ENCODE measurements around the gene CXCL5. TPM values are rescaled to one million over a fixed set of nuclear protein-coding genes. Genes with fewer than 3 reads are reported as not detected.

The CXCL5 gene
- total RNA-seq, 3 donors from 2014 or later, result 0.15 TPM; not detected in 2

DNA sequence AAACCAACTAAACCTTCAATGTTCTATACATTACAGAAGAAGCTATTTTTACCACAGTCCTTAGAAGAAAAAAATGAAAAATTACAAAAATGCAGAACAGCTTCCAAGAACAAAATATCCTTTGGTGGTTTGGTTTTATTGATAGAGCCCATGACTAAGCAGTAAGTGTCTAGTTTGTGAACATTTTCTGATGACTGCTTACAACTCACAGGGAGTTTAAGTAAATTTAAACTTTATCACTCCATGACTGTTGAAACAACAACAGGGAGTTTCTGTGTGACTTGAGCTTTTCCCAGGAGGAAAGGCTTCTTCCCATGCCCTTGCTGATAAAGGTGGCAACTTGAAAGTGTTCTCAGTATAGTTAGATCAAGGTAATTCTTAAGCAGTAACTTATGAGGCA lies 19.6 kb downstream of the CXCL5 start:
- TF ChIP-seq CTCF (IDR thresholded peaks at IDR 0.05) (no peak), POLR2A (IDR thresholded peaks at IDR 0.05) (no peak), POLR2AphosphoS5 (IDR thresholded peaks at IDR 0.05) (no peak)
- no peak overlapping the region for H3K4me3 ChIP-seq
- H3K27me3 ChIP-seq, result no peaks in the 10 kb centered on the region
- peaks cover 10 to 14% of the 10 kb centered on the region in 2 donors for H3K9me3 ChIP-seq
- no peak overlapping the region for H3K27ac ChIP-seq
- DNase-seq (ENCODE audit: low spot score in 2 of 2), result no peak
- no peaks in the 10 kb centered on the region for H3K4me1 ChIP-seq
- no peaks in the 10 kb centered on the region for H3K36me3 ChIP-seq
- intact Hi-C loops (cut with DNase I; ENCODE audit: low total_unique reads), result no loop called here

GRCh38 chr4:73976716-73977115 lies 21.8 kb downstream of the CXCL5 start:
- H3K36me3 ChIP-seq, result no peaks in the 10 kb centered on the region
- no peak for TF ChIP-seq POLR2AphosphoS5 (IDR thresholded peaks at IDR 0.05)
- no peak for TF ChIP-seq POLR2A (IDR thresholded peaks at IDR 0.05)
- no peak for TF ChIP-seq CTCF (IDR thresholded peaks at IDR 0.05)
- no peaks in the 10 kb centered on the region for H3K4me1 ChIP-seq
- peaks cover 14 to 22% of the 10 kb centered on the region in 2 donors for H3K9me3 ChIP-seq
- no peak overlapping the region for H3K27ac ChIP-seq
- no peak for DNase-seq (ENCODE audit: low spot score in 2 of 2)
- H3K27me3 ChIP-seq, result no peaks in the 10 kb centered on the region
- no peak overlapping the region for H3K4me3 ChIP-seq
- intact Hi-C loops (cut with DNase I; ENCODE audit: low total_unique reads), result no loop called here

DNA sequence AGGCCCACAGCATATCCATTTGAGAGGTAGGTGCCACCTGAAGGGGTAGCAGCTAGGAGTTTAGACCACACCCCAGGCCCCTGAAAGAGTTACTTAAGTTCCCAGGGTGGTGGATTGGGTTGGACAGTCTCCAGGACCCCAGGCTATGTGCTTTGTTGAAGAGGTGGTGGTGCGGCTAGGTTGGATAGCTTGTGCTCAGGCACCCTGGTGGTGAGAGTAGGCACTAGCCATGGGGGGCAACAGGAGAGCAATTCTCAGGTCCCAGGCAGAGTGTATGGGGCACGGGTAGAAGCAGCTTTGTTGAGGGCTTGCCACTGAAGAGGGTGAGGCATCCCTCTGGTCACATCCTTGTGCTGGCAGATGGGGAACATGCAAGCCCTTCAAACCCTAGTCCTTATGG lies 22.3 kb downstream of the CXCL5 start:
- intact Hi-C loops (cut with DNase I; ENCODE audit: low total_unique reads), result no loop called here
- peaks cover 14 to 27% of the 10 kb centered on the region in 2 donors for H3K9me3 ChIP-seq
- no peak for DNase-seq (ENCODE audit: low spot score in 2 of 2)
- H3K4me1 ChIP-seq, result no peaks in the 10 kb centered on the region
- H3K36me3 ChIP-seq, result no peaks in the 10 kb centered on the region
- H3K4me3 ChIP-seq, result no peak overlapping the region
- no peak overlapping the region for H3K27ac ChIP-seq
- TF ChIP-seq POLR2A (IDR thresholded peaks at IDR 0.05), result no peak
- TF ChIP-seq CTCF (IDR thresholded peaks at IDR 0.05), result no peak
- TF ChIP-seq POLR2AphosphoS5 (IDR thresholded peaks at IDR 0.05), result no peak
- H3K27me3 ChIP-seq, result no peaks in the 10 kb centered on the region

- Histone ChIP-seq H3K36me3 (no peaks in the 10 kb centered on the region), H3K9me3 (peaks cover 14 to 37% of the 10 kb centered on the region in 2 donors), H3K4me3 (no peak overlapping the region), H3K4me1 (no peaks in the 10 kb centered on the region), H3K27me3 (no peaks in the 10 kb centered on the region), H3K27ac (no peak overlapping the region)
- no peak for DNase-seq (ENCODE audit: low spot score in 2 of 2)
- TF ChIP-seq POLR2AphosphoS5 (IDR thresholded peaks at IDR 0.05) (no peak), CTCF (IDR thresholded peaks at IDR 0.05) (no peak), POLR2A (IDR thresholded peaks at IDR 0.05) (no peak)
- intact Hi-C loops (cut with DNase I; ENCODE audit: low total_unique reads), result no loop called here
Measured at GRCh38 chr4:73974352-73974751, 24.1 kb downstream of the CXCL5 start.

DNA sequence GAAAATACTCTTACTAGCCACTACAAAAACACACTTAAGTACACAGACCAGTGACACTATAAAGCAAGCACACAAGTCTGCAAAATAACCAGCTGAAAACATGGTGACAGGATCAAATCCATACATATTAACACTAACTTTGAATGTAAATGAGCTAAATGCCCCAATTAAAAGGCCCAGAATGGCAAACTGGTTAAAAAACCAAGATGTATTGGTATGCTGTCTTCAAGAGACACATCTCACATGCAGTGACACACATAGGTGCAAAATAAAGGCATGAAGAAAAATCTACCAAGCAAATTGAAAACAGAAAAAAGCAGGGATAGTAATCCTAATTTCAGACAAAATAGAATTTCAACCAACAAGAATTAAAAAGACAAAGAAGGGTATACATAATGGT lies 27.5 kb downstream of the CXCL5 start:
- Histone ChIP-seq H3K4me1 (no peaks in the 10 kb centered on the region), H3K9me3 (peaks cover 14 to 37% of the 10 kb centered on the region in 2 donors), H3K36me3 (no peaks in the 10 kb centered on the region), H3K27me3 (no peaks in the 10 kb centered on the region), H3K4me3 (no peak overlapping the region), H3K27ac (no peak overlapping the region)
- no peak for DNase-seq (ENCODE audit: low spot score in 2 of 2)
- intact Hi-C loops (cut with DNase I; ENCODE audit: low total_unique reads), result no loop called here
- no peak for TF ChIP-seq POLR2A (IDR thresholded peaks at IDR 0.05)
- no peak for TF ChIP-seq POLR2AphosphoS5 (IDR thresholded peaks at IDR 0.05)
- no peak for TF ChIP-seq CTCF (IDR thresholded peaks at IDR 0.05)

All from breast epithelium (tissue), 4 donors.